Uterus (tissue), 2 donors: ENCODE measurements around the gene DCST1.

ENCODE experiments used
- POLR2A ChIP-seq, 2 donors: fragments of 450-650 bp; IDR thresholded peaks; one replicate each; pipeline ENCODE4 v1.6.1; 2016; ENCODE audit warnings: antibody characterized with exemption in 2 of 2, mild to moderate bottlenecking in 1 of 2, moderate library complexity in 1 of 2
- TF ChIP-seq, protein P1 (sequence below), 4 experiments: fragments of 200-600 bp in 2 of 4; fragments of 450-650 bp in 2 of 4; sonication (generic) in 2 of 4; IDR thresholded peaks; one replicate each; pipeline ENCODE4 v1.5.1; 2016 to 2019; ENCODE audit warnings: antibody characterized with exemption in 4 of 4, mild to moderate bottlenecking in 2 of 4, moderate library complexity in 1 of 4

DNA sequence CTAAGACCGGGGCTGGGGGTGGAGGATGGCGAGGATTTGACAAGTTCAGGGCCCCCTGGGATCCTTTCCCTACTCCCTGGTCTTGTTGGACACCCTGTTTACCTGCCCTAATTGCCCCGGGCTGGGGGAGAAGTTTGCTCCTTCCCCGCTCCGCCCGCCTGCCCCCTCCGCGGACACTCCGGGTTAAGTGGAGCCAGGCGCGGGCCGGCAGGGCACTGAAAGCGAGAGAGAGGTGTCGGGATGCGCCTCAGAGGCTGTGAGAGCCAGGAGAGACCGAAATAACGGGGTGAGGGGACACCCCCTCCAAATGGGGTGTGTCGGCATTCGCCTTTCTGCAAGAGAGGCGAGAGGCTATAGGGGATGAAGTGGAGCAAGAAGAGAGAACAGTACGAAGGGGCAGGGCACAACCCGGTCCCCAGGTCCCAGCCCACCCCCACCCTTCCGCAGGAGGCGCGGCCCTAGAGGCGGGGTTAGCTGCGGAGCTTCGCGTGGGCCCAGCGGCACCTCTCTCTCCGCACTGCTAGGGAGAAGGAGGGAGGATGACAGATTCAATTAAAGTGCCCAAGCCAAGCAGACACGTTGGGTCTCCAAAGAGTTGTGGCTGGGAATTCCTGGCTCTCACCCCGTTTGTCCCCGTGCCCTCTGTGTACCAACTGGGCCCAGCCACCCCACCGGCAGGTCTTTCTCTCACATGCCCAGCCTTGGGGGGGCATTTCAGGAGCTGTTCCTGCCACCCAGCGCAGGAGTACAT lies 48.9 kb downstream of the DCST1 start:
- TF ChIP-seq, protein P1, sequence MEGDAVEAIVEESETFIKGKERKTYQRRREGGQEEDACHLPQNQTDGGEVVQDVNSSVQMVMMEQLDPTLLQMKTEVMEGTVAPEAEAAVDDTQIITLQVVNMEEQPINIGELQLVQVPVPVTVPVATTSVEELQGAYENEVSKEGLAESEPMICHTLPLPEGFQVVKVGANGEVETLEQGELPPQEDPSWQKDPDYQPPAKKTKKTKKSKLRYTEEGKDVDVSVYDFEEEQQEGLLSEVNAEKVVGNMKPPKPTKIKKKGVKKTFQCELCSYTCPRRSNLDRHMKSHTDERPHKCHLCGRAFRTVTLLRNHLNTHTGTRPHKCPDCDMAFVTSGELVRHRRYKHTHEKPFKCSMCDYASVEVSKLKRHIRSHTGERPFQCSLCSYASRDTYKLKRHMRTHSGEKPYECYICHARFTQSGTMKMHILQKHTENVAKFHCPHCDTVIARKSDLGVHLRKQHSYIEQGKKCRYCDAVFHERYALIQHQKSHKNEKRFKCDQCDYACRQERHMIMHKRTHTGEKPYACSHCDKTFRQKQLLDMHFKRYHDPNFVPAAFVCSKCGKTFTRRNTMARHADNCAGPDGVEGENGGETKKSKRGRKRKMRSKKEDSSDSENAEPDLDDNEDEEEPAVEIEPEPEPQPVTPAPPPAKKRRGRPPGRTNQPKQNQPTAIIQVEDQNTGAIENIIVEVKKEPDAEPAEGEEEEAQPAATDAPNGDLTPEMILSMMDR (IDR thresholded peaks at IDR 0.05), result no peak
- no peak for TF ChIP-seq POLR2A (IDR thresholded peaks at IDR 0.05)
